ENCODE measurements around the gene TTC28.
"Not testable (repeated sequence)": the region's sequence is repeated elsewhere in the genome, so short reads cannot be mapped to it uniquely, and the experiment has no call there.

Gene TTC28

GRCh38 chr22:28188178-28188879 is 491.3 kb downstream of the TTC28 start:
- no peak for DNase-seq (ENCODE audit: low spot score)

DNA sequence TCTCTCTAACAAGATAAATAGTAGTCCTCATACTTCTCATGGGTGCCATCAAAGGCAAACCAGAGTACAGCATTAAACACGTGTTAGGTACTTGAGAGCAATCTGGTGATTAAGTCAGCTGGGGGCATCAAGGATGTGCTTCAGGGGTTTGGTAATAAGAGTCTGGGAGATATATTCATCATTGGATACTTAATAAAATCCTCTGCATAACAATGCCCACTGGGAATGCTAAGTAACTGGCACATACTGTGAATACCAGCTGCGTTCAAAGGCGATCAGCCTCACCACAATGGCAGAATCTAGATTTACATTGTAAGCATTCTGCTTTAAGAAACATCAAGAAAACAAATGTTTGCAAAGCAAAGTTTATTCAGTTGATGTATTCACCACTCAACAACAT is 492.0 kb downstream of the TTC28 start:
- no peak for DNase-seq (ENCODE audit: low spot score)

DNA sequence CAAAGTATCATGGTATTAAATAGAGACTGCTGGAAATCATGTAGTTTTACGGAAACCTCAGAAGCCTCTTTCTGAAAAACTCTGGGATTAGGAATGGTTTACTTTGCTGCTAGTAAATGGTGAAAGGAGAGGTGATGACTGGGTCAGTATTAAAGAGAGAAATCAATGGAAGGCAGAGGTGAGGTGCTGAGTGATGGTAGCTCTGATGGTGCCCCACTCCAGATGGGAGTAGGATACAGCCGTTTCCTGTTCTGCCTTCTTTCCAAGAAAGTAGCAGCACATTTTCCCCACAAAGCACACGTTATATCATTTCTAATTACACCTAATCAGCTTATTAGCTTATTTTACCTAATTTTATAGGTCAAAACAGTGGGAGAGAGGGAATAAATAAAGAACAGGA is 493.0 kb downstream of the TTC28 start:
- no peak for DNase-seq (ENCODE audit: low spot score)

- DNase-seq (ENCODE audit: low spot score) = no peak
Measured at GRCh38 chr22:28185130-28185529, 494.5 kb downstream of the TTC28 start.

DNA sequence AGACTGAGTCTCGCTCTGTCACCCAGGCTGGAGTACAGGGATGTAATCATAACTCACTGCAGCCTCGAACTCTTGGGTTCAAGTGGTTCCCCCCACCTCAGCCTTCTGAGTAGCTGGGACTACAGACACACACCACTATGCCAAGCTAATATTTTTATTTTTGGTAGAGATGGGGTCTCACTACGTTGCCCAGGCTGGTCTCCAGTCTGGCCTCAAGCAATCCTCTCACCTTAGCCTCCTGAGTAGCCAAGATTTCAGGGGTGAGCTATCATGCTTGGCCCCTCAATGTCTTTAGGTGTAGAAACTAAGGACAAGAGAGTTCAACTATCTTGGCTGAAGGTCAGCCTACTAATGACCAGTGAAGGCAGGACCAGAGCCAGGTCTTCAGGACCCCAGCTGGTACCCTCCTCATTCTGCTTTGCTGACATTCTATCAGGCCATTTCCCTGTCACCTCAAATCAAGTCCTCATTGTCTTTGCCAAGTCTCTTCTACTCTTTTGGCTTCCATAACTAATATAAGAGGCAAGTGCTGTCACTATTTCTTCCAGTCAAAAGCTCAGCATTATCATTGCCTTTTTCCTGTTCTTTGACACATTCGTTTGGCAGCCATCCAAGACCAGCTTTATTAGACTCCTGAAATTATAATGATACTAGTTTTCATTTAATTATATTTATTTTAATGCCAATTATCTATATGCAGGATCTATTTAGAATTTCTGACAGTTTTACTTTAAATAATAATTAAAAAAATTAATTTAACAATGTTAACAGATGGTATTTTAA is 496.4 kb downstream of the TTC28 start:
- no peak for DNase-seq (ENCODE audit: low spot score)

- no peak for DNase-seq (ENCODE audit: low spot score)
Measured at GRCh38 chr22:28180804-28181731, 498.6 kb downstream of the TTC28 start.

GRCh38 chr22:28179392-28179791 is 500.2 kb downstream of the TTC28 start:
- DNase-seq (ENCODE audit: low spot score) = no peak

DNA sequence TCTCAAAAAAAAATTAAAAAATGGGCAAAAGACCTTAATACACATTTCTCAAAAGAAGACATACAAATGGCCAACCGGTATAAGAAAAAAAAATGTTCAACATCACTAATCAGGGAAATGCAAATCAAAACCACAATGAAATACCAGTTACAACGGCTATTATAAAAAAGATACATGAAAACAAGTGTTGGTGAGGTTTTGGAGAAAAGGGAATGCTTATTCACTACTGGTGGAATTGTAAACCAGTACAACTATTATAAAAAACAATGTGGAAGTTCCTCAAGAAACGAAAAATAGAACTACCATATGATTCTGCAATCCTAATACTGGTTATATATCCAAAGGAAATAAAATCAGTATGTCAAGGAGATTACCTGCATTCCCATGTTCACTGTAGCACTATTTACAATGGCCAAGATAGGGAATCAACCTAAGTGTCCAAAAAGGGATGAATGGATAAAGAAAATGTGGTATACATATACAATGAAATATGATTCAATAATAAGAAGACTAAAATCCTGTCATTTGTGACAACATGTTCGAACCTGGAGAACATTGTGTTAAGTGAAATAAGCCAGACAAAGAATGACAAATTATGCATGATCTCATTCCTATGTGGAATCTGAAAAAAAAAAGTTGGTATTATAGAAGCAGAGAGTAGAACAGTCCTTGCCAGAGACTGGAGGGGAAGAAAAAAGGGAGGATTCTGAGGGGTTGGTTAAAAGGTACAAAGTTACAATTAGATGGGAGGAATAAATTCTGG is 503.7 kb downstream of the TTC28 start:
- no peak for DNase-seq (ENCODE audit: low spot score)

GRCh38 chr22:28174509-28174908 is 505.1 kb downstream of the TTC28 start:
- DNase-seq (ENCODE audit: low spot score) = no peak

GRCh38 chr22:28172892-28173670 is 506.6 kb downstream of the TTC28 start:
- peak; percentile 40 for DNase-seq (ENCODE audit: low spot score)

DNA sequence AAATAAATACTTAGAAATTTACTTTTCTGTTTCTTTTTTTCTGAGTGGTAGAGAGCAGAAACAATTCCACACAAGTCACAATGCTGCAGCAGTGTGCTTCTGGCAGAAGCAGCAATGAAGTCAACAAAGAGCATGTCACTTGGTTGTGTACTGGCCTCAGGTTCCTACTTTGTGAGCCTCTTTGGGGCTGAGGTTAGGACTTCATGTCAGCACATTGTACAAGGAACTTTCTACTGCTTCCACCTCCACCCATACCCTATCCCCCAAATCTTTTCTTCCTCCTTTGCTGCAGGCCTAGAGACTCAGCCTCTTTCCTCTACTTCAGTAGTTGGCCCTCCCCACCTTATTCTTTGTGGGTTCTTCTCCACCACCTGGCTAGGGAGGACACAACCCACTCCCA is 507.9 kb downstream of the TTC28 start:
- DNase-seq (ENCODE audit: low spot score) = no peak

GRCh38 chr22:28171115-28171514 is 508.5 kb downstream of the TTC28 start:
- no peak for DNase-seq (ENCODE audit: low spot score)

GRCh38 chr22:28169314-28169713 is 510.3 kb downstream of the TTC28 start:
- DNase-seq (ENCODE audit: low spot score) = not testable (repeated sequence)

DNA sequence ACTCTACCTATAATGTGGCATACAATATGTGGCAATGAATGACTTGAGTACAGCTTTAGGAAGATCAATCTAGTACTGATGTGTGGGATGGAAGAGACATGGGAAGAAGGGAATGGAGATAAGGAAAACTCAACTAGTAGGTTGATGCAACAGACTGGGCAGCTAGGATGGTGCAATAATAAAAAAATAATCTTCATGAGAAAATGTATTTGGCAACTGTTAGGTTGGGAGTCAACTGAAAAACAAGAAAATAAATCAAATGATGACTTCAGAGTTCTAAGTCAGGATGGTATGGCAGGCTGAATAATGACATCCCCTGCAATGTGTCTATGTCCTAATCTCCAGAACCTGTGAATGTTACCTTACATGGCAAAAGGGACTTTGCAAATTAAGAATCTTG is 523.8 kb downstream of the TTC28 start:
- no peak for DNase-seq (ENCODE audit: low spot score)

DNA sequence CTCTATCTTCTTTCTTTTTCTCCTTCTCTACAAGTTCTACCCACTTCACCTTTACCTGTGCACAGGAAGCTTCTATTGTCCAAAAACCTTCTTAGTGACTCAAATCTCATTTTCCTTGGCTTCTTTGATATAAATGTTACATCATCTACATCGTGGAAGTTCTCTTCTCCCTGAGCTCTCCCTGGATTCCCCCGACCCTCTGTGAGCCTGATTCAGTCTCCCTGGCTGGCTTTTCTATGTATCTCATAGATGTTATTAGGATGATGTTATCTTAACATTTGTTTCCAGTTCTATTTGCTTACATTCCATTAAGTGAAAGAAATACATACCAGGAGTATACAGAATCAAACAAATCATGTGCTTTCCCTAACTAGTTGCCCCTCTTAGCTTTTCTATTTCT is 524.8 kb downstream of the TTC28 start:
- DNase-seq (ENCODE audit: low spot score) = no peak

GRCh38 chr22:28151151-28151816 is 528.4 kb downstream of the TTC28 start:
- no peak for DNase-seq (ENCODE audit: low spot score)

- DNase-seq (ENCODE audit: low spot score) = no peak
Measured at GRCh38 chr22:28148816-28149465, 530.7 kb downstream of the TTC28 start.

DNA sequence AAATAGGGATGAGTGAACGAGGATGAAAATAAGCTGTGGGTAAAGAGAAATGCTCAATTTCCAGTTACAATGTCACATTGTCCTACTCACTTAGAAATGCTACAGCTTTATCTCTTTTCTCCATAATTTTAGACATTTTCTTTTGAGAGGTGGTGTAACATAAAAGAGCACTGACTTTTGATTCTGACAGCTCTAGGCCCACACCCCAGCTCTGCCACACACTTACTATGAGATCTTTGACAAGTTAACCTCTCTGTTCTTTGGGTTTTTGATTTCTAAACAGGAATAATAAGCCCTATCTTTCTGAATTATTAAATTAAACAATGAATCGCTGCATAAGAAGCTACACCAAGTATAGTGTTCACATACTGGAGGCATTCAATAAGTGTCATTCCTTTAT is 532.2 kb downstream of the TTC28 start:
- DNase-seq (ENCODE audit: low spot score) = no peak
